SK-N-SH (cell line): ENCODE results near the gene DLD. TPM values are rescaled to one million over a fixed set of nuclear protein-coding genes. Genes with fewer than 3 reads are reported as not detected.

Experiments
- CTCF ChIA-PET: fragments of 300-600, 350-600 bp; formaldehyde crosslinking; extraction: SDS; loops from one replicate; lab custom pipeline; 2021; lab: Yijun Ruan, JAX
- POLR2A ChIA-PET: fragments of 350-600 bp; sonication (Branson Sonifier 250); formaldehyde crosslinking; extraction: SDS; loops from one replicate; lab custom pipeline; 2020; ENCODE audit warnings: antibody characterized with exemption, inconsistent platforms; lab: Yijun Ruan, JAX
- DNase-seq: peaks from one replicate; pipeline ENCODE4 v3.0.0; 2012
- H2AFZ ChIP-seq: fragments of 200-600 bp; sonication (generic); 2 replicates; pipeline ENCODE4 v1.8.1; 2016; ENCODE audit warnings: antibody characterized with exemption, mild to moderate bottlenecking, low read depth
- H3F3A ChIP-seq: fragments of 200-600 bp; sonication (generic); replicated peaks from 2 replicates; pipeline ENCODE3; 2016; ENCODE audit warnings: antibody characterized with exemption, mild to moderate bottlenecking; ENCODE audit not compliant: insufficient read depth
- H3K27ac ChIP-seq, 2 experiments: fragments of 200-500 bp in 1 of 2; fragments of 200-600 bp in 1 of 2; sonication (Bioruptor generic) in 1 of 2; sonication (generic), shearing (Covaris generic) in 1 of 2; 2 replicates each; pipeline versions ENCODE4 v1.5.1 to v1.6.1; 2014 to 2016; ENCODE audit warnings: low read depth in 2 of 2, inconsistent platforms in 1 of 2, low read length in 1 of 2, mild to moderate bottlenecking in 1 of 2, mixed read lengths in 1 of 2
- H3K27me3 ChIP-seq: fragments of 200-600 bp; sonication (generic), shearing (Covaris generic); 2 replicates; pipeline ENCODE4 v1.6.1; 2016; ENCODE audit warnings: mixed run types; ENCODE audit not compliant: insufficient read depth
- H3K36me3 ChIP-seq, 2 experiments: fragments of 200-500 bp in 1 of 2; fragments of 200-600 bp in 1 of 2; sonication (Bioruptor generic) in 1 of 2; sonication (generic) in 1 of 2; replicated peaks in 1 of 2; 2 replicates each; pipeline versions ENCODE3 to v1.5.1; 2014 to 2016; ENCODE audit warnings: low read length in 1 of 2, mild to moderate bottlenecking in 1 of 2; ENCODE audit not compliant: insufficient read depth in 2 of 2, control insufficient read depth in 1 of 2
- H3K4me1 ChIP-seq, 2 experiments: fragments of 200-500 bp in 1 of 2; fragments of 200-600 bp in 1 of 2; sonication (Bioruptor generic) in 1 of 2; sonication (generic), shearing (Covaris generic) in 1 of 2; 2 replicates each; pipeline versions ENCODE4 v1.5.1 to v1.6.1; 2014 to 2016; ENCODE audit warnings: low read depth in 1 of 2, low read length in 1 of 2, mixed run types in 1 of 2; ENCODE audit not compliant: insufficient read depth in 2 of 2, control insufficient read depth in 1 of 2
- H3K4me2 ChIP-seq: fragments of 200-600 bp; sonication (generic), shearing (Covaris generic); 2 replicates; pipeline ENCODE4 v1.6.1; 2017; ENCODE audit warnings: mixed run types
- H3K4me3 ChIP-seq, 2 experiments: fragments of 200-500 bp in 1 of 2; fragments of 200-600 bp in 1 of 2; sonication (Bioruptor generic) in 1 of 2; sonication (generic), shearing (Covaris generic) in 1 of 2; 2 replicates each; pipeline versions ENCODE4 v1.5.1 to v1.8.1; 2014 to 2016; ENCODE audit warnings: low read depth in 2 of 2, inconsistent platforms in 1 of 2, low read length in 1 of 2, mild to moderate bottlenecking in 1 of 2, mixed read lengths in 1 of 2, moderate library complexity in 1 of 2
- H3K79me2 ChIP-seq: fragments of 200-600 bp; sonication (generic); 2 replicates; pipeline ENCODE4 v1.8.1; 2017; ENCODE audit warnings: mild to moderate bottlenecking; ENCODE audit not compliant: insufficient read depth
- H3K9ac ChIP-seq: fragments of 200-600 bp; sonication (generic); 2 replicates; pipeline ENCODE4 v1.6.1; 2017; ENCODE audit warnings: mixed run types
- H3K9me2 ChIP-seq: fragments of 200-600 bp; sonication (generic); 2 replicates; pipeline ENCODE4 v1.6.1; 2017; ENCODE audit warnings: mixed run types
- H3K9me3 ChIP-seq: fragments of 200-600 bp; sonication (generic); 2 replicates; pipeline ENCODE4 v1.6.1; 2017; ENCODE audit warnings: mixed run types, mild to moderate bottlenecking, moderate library complexity
- H4K20me1 ChIP-seq: fragments of 200-600 bp; sonication (generic); 2 replicates; pipeline ENCODE4 v1.6.1; 2017; ENCODE audit warnings: mild to moderate bottlenecking, mixed run types; ENCODE audit not compliant: insufficient read depth
- CHD2 ChIP-seq: fragments of 150-350 bp; IDR thresholded peaks from 2 replicates; pipeline ENCODE4 v1.6.1; 2018; ENCODE audit warnings: low read length; ENCODE audit not compliant: partially characterized antibody
- CTCF ChIP-seq: fragments of 200-600 bp; sonication (generic); IDR thresholded peaks from 2 replicates; pipeline ENCODE4 v1.6.1; 2017; ENCODE audit warnings: antibody characterized with exemption, mild to moderate bottlenecking, moderate library complexity
- EZH2phosphoT487 ChIP-seq: fragments of 200-600 bp; sonication (generic); IDR thresholded peaks from 2 replicates; pipeline ENCODE4 v1.6.1; 2017; ENCODE audit warnings: low read depth, mixed run types, mild to moderate bottlenecking, antibody characterized with exemption, moderate library complexity, borderline replicate concordance
- FOXJ3 ChIP-seq: sonication (generic); formaldehyde crosslinking; IDR thresholded peaks from 2 replicates; pipeline ENCODE4 v1.5.1; 2020; ENCODE audit warnings: mild to moderate bottlenecking, missing genetic modification reagents
- GATA2 ChIP-seq: sonication (generic); formaldehyde crosslinking; IDR thresholded peaks from 2 replicates; pipeline ENCODE4 v1.5.0; 2020; ENCODE audit warnings: mild to moderate bottlenecking, missing genetic modification reagents
- IRF3 ChIP-seq: fragments of 150-350 bp; IDR thresholded peaks from 2 replicates; pipeline ENCODE4 v1.6.1; 2016; ENCODE audit warnings: mild to moderate bottlenecking, low read depth, low read length
- MEF2A ChIP-seq: IDR thresholded peaks from 2 replicates; pipeline ENCODE4 v1.4.0; 2012; ENCODE audit warnings: low read depth, borderline replicate concordance
- MXI1 ChIP-seq: IDR thresholded peaks from 2 replicates; pipeline ENCODE4 v1.6.1; 2012; ENCODE audit warnings: mild to moderate bottlenecking, low read depth, low read length, improper control_type of control experiment
- RAD21 ChIP-seq: IDR thresholded peaks from 2 replicates; pipeline ENCODE4 v1.6.1; 2012; ENCODE audit warnings: mild to moderate bottlenecking, low read length
- WGBS: methylation state at CpG from one replicate; pipeline ENCODE4 v1.1.6; 2017; ENCODE audit warnings: low lambda C conversion rate; 5-methylcytosine and 5-hydroxymethylcytosine counted together
- polyA plus RNA-seq, 3 experiments: library from polyadenylated mRNA; depleted of rRNA; stranded (reverse); fragments of >200 nt; gene quantifications; 2 replicates each; pipeline ENCODE4 v1.2.3, GENCODE V29; 2012
- TF ChIP-seq, protein P1 (sequence below): IDR thresholded peaks from 2 replicates; pipeline ENCODE4 v1.4.0; 2012; ENCODE audit warnings: low read depth, borderline replicate concordance

The DLD gene
- polyA plus RNA-seq, 1 of the 3 experiments (the other 2 are of a cell fraction) = 140 TPM

DNA sequence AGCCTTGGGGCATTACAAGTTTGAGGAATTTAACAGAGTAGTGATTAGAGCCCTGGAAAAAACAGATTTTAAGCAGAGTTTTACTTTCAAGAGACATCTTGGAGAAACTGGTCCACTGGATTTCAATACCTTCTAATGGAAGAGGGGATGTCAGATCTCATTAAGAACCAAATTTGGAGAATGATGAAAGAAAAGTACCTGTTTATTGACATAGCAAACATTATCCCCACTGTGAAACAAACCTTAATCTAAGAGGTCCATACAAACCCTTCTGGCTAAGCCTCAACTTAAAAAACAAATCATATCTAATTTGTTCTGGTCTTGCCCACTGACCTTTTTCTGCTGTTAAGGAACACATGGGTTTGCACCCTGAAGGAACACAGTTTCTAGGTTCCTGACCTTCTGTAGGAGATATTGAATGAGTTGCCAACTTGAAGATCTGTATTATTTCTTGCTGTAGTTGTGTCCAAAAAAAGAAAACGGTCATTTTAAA, 58.5 kb downstream of the DLD start (continued):
- TF ChIP-seq IRF3 (no peak), MEF2A (no peak), MXI1 (no peak), GATA2 (CRISPR knock-in tag) (no peak)
- TF ChIP-seq, protein P1, sequence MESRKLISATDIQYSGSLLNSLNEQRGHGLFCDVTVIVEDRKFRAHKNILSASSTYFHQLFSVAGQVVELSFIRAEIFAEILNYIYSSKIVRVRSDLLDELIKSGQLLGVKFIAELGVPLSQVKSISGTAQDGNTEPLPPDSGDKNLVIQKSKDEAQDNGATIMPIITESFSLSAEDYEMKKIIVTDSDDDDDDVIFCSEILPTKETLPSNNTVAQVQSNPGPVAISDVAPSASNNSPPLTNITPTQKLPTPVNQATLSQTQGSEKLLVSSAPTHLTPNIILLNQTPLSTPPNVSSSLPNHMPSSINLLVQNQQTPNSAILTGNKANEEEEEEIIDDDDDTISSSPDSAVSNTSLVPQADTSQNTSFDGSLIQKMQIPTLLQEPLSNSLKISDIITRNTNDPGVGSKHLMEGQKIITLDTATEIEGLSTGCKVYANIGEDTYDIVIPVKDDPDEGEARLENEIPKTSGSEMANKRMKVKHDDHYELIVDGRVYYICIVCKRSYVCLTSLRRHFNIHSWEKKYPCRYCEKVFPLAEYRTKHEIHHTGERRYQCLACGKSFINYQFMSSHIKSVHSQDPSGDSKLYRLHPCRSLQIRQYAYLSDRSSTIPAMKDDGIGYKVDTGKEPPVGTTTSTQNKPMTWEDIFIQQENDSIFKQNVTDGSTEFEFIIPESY = no peak

GRCh38 chr7:107951172-107951787, 60.3 kb downstream of the DLD start:
- H3K79me2 ChIP-seq = peaks cover 26% of the 10 kb centered on the region; the same call in 1 of the 2 replicates
- peaks cover 93% of the 10 kb centered on the region for H3F3A ChIP-seq
- WGBS = 94% methylated on average over 14 of the region's 14 CpGs
- peaks cover 78% of the 10 kb centered on the region in 2 experiments for H3K36me3 ChIP-seq
- H3K9ac ChIP-seq = no peak overlapping the region
- H3K27me3 ChIP-seq = no peaks in the 10 kb centered on the region
- peak overlapping the region; percentile 51 for H3K4me2 ChIP-seq
- H3K4me1 ChIP-seq = peaks cover 41 to 68% of the 10 kb centered on the region in 2 experiments
- TF ChIP-seq EZH2phosphoT487 (no peak), RAD21 (no peak), CHD2 (no peak), FOXJ3 (no peak), CTCF (no peak)
- H4K20me1 ChIP-seq = peaks cover 4% of the 10 kb centered on the region; the same call in 1 of the 2 replicates
- peak overlapping the region; percentile 90 to 93 for H3K27ac ChIP-seq
- no peak overlapping the region for H3K4me3 ChIP-seq
- ChIA-PET CTCF (interaction anchor here (1.2 to 1.5 kb wide), 3 partner anchors 18 to 194 kb away, joined by 3 to 6 read pairs (median 4); no protein-coding TSS in a partner anchor), POLR2A (no interaction called here)
- H3K9me2 ChIP-seq = no peaks in the 10 kb centered on the region
- no peak for DNase-seq
- H2AFZ ChIP-seq = no peak overlapping the region
- H3K9me3 ChIP-seq = no peaks in the 10 kb centered on the region
